HG02870 (cell line): ENCODE data around the gene SCGB1C2.

ENCODE experiments used
- ATAC-seq: cut with Tn5 transposase; IDR thresholded peaks from one replicate; pipeline ENCODE4 v1.9.1; 2021; ENCODE audit warnings: mild to moderate bottlenecking, moderate library complexity; ENCODE audit not compliant: unreplicated experiment

The SCGB1C2 gene

DNA sequence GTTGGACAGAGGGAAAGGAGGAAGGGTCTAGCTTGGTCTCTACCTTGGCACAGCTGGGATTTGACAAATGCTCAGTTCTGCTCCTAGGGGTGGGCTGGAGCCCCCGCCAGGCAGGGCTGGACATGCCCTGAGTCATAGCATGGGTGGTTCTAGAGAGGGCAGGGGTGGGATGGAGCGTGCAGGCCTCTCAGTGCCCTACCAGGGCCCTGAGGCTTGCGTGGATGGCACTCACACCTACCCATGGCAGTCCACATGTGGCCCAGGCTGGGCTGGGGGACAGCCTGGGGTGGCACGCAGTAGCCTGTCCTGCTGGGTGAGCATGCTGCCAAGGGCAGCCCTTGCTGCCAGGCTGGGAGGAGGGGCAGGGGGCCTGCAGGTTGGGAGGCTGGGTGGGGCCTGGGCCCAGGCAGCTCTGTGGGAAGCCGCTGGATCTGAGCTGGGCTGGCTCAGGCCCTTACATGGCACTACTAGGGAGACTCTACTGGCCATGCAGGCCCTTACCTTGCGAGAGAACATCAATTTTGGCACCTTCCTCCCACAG, 32.8 kb downstream of the SCGB1C2 start:
- no peak for ATAC-seq

DNA sequence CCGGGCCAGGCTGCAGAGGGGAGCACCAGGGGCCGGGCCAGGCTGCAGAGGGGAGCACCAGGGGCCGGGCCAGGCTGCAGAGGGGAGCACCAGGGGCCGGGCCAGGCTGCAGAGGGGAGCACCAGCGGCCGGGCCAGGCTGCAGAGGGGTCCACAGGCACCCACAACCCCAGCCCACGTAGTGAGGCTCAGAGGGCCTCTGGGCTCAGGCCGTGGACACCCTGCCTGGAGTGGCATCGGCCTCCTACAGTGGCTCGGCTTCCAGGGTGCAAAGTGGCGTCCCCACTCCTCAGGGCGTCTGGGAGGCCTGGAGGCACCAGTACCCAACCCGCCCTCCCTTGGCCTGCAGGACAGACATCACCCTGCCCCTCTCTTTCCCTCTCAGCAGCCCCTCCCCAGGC, 34.5 kb downstream of the SCGB1C2 start:
- no peak for ATAC-seq

DNA sequence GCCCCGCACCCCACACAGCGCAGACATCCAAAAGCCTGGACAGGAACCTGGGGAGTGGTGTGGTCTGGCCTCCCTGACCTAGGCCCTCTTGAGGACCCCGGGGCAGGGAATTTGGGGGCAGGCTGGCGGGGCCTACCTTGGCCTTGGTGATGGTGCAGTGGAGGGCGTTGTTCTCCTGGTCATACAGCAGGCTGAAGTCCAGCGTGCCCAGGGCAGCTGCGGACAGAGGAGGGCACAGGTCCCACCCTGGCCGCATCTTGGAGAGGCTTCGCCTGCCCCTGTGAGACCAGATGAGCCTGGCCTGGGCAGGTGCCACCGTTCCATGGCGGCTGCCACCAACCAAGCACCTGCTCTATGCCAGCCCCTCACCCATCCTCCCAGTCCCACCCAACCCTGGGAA, 35.0 kb downstream of the SCGB1C2 start:
- ATAC-seq, result no peak

DNA sequence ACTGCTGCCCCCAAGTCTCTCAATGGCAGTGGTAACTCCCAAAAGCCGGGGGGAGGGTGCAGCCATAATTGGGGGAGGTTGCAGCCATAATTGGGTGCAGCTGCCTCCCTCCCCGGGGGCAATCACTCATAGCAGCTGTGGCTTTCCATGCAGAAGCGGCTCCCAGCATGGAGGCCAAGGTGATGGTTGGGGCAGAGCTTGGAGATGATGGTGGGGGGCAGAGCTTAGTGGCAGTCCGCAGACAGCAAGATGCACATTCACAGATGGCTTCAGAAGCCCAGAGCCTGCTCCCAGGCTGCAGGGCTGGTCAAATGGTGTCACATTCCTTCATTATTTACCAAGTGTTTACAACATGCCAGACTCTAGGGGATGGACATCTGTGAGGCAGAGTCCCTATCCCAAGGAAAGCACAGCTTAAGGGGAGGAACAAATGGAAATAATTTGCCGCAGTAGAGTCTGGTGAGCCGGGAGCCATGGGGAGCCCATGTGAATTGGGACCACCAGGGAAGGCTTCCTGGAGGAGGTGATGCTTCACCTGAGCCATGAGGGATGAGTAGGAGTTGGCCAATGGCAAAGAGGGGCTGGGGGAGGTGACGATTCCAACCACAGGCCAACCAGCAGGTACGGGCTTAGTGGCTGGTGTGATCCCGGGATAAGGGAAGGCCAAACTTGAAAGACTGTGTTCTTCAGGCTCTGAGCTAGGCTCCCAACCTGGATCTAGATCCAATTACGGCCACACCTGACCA, 36.0 kb downstream of the SCGB1C2 start:
- no peak for ATAC-seq

DNA sequence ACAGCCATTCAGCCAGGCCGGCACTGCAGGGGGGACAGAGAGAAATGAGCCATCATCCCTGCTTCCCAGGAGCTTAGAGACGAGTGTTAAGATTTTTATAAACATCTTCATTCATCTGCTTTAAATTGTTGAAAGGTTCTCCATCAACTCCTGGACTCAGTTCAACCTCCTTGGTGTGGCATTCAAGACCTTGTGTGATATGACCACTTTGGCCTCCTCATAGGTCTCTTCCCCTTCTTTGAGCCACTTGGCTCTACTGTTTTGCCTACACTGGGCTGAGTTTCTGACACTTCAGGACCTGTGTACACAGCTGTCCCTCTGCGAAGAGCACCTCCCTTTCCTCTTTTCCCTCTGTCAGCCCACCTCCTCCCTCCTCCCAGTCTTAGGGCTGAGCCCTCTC, 39.8 kb downstream of the SCGB1C2 start:
- no peak for ATAC-seq

DNA sequence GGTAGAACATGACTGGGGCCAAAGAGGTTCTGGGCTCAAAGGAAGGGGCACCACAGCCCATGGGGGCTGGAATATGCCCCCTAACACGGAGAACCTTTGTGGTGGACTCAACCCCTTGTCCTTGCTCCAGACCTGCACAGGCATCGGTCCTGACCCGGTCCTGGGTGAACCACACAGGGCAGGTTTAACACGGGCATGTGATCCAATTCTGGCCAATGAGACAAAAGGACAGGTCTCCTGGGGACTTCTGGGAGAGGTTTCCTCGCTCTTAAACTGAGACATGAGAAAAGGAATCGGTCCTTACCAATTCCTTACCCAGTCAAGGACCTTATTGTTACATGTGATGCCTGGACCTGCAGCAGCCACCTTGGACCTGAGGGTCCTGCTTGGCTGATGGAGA, 40.4 kb downstream of the SCGB1C2 start:
- ATAC-seq, result no peak

DNA sequence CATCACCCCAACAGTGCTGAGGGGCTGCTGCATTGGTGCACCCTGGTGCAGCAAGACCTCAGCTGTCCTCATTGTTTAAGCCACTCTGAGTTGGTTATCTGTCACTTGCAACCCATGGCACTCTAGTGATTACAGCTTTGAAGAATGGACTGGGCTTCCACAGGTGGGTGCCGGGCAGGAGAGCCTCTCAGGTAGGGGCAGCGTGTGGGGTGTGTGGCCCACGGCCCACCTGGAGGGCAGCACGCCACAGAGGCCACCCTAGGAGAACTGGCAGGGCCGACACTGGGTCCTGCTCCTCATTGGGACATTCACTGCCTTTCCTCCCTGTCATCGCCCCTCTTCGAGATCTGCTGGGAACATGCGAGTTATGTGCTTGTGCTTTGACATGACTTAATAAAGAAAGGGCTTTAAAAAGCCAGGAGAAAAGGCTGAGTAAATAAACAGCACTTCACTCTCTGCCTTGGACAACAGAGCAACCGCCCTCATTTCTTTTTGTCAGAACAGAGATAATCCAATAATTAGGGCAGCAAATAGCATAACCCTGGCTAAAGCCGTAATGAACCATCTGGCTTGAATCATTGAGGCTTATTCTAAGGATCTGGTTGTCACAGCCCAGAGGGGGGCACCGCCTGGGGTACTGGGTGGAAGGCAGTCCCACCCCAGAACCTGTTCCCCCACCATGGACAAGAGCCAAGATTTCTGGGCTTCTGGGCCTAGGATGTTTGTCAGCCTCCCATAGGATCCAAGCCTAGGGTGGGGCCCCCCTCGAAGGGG, 41.1 kb downstream of the SCGB1C2 start:
- no peak for ATAC-seq

DNA sequence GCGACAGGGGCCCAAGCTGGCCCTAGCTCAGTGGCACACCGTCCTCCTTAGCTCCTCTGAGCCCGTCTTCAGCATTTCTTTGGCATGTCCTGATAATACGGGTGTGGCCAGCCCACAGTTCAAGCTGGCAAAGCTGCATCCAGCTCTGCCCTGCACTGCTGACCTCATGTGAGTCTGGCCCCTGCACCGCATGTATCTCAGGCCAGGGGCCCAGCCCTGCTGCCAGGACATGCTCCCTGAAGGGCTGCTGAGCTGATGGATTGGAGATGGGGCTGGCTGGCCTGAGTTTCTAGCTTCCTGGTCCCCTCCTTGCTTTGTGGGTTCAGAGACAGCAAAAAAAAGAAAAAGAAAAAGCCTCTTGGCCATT, 41.7 kb downstream of the SCGB1C2 start:
- no peak for ATAC-seq

DNA sequence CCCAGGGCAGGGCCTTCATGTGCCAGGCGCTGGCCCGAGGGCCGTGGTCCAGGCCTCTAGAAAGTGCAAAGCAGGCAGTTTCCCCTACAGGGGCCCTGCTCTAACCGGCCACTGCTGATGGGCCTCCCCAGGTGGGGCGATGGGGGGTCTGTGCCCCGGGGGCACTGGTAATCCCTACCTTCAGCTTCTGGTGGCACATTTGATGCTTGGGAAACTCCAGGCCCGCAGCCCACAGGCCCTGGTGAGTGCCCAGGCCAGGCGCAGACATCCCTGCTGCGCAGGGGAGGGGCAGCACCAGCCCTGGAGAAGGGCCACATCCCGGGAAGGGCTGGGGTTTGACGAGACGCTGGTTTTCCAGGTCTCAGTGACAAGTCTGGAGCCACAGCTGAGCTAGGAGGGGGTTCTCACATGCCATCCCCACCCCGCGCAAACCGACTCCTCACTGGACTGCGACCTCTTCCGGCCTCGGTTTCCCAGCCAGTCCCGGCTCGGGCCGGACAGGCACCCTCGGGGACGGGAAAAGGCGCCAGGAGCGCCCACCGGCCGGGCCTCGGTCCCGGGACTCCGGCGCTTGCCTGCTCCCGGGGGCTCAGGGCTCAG, 42.5 kb downstream of the SCGB1C2 start:
- ATAC-seq, result no peak

DNA sequence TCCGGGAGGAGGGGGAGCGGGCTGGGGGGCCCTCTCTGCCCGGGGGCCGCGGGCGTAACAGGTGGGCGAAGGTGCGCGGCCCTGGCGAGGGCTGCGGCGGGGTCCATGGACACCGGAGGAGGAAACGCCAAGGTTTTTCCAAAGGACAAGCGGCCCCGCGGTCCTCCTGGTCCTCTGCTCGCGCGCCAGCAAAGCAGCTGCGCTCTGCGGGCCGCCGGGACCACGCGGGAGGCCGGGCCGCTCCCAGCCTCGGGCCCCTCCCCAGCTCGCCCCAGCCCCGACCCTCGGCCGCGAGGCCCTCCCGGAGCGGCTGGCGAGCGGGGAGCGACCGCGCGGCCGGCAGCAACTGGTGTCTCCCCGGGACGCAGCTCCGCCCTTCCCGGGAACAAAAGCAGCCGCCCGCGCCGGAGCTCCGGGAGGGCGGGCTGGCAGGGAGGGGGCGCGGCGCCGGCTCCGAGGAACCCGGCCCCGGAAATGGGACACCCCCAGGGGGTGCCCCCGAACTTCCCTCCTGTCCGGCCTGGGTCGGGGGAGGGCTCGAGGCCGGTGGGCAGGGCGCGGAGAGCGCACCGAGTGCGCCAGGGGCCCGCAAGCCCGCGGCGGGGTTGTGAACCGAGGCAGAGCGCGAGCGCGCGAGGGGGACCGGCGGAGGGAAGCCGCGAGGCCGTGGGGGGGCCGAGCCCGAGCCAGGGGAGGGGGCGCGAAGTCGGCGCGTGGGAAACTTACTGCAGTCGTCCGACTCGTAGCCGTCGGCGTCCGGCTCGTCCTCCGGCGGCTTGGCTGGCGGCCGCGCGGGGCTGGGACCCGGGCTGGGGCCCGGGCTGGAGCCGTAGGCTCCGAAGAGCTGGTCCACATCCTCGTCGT, 43.2 kb downstream of the SCGB1C2 start:
- ATAC-seq, result no peak

DNA sequence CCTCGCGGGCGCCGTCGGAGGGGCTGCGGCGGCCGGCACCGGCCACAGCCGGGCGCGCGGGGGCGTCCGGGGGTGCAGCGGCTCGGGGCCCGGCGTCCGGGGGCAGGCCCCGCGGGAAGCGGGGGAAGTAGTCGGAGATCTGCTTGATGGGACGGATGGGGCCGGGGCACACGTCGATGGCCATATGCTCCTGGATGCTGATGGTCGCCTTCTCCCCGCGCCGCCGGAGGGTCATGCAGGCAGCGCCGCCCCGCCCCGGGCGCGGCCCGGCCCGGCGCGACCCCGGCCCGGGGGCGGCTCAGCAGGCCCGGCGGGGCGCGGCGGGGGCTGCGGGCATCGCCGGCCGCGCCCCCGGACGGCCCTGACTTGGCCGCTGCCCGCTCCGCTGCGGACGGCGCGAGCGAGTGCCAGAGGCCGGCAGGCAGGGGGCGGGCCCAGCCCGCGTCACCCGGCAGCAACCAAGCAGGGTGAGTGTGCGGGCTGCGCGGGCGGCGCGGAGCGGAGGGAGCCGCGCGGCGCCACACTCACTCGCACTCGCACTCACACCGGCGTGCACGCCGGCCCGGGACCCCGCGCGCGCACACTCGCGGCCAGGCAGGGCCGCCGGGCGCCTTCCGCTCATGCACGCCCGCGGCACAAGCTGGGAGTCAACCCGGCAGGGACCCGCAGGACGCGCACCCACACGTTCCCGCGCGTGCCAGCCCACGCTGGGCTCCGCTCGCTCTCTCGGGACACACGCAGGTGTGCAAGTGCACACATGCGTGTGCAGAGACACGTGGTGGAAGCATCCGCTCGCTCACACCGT, 44.1 kb downstream of the SCGB1C2 start, which contains the start of gene DOC2B:
Gene DOC2B (minus strand): TSS at position 406 of the 805 bp plus-strand sequence. CDS start 171 bp downstream, at position 235.
- no peak for ATAC-seq

DNA sequence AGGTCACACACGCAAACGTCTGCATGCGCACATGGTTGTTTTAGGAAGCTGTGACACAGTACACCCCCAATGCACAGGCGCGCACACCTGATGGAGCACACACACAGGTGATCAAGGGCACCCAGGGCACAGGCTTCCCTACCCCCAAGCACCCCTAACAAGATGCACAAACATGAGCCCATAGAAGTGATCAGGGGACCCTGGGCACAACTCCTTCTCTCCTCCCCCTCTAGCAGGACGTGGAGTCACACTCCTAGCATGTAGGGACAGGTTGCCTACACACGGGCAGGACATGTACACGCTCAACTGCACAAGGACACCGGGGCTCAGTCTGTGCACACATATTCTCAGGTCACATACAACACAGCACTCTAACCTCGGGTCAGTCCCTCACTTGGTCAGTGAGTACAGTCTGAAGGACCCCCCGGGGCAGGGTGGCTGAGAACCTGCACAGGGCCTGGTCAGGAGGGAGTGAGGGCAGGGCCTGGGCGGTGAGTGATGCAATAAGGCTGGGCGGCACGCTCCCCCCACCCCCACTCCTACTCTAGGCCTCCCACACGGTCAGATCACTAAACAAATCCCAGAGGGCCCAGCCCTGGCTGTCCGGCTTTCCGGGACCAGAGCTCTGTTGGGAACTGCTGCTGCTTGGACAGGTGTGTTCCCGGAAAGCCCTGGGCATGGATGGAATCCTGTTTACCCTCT, 44.8 kb downstream of the SCGB1C2 start:
- ATAC-seq, result no peak

DNA sequence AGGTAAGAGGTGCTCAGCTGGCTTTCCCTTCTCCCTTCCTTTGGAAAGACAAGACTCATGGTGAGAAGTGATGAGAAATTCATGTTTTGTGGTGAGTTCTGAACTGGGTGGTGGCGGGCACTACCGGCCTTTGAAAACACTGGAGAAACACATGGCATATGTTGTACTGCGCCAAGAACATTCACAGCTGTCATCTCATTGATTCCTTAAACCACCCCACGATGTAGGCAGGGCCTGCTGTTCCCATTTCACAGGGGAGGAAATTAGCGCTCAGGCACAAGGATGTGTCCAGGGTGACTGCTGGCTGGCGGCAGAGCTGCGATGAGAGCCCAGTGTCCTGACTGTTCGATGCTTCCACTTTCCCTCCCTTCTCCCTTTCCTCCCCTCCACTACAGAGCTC, 45.7 kb downstream of the SCGB1C2 start:
- ATAC-seq, result no peak

DNA sequence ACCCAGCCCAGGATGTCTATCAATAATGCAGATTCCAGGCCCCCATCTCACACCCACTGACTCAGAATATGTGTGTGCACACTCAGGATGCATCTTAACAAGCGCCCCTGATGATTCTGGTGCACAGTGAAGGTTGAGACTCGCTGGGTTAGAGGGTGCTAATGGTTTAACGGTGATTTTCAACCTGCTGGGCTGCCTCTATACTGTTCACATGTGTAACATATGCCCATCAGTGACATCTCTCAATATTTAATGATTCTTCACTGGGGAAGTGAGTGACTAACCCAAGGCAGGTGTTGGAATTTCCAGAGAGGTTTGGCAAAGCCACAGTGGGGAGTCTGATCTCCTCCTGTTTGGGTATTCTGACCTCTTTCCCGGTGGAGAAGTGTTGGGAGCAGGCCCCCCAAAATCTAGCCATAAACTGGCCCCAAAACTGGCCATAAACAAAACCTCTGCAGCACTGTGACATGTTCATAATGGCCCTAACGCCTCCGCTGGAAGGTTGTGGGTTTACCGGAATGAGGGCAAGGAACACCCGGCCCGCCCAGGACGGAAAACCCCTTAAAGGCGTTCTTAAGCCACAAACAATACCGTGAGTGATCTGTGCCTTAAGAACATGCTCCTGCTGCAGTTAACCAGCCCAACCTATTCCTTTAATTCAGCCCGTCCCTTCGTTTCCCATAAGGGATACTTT, 48.2 kb downstream of the SCGB1C2 start:
- ATAC-seq, result no peak

DNA sequence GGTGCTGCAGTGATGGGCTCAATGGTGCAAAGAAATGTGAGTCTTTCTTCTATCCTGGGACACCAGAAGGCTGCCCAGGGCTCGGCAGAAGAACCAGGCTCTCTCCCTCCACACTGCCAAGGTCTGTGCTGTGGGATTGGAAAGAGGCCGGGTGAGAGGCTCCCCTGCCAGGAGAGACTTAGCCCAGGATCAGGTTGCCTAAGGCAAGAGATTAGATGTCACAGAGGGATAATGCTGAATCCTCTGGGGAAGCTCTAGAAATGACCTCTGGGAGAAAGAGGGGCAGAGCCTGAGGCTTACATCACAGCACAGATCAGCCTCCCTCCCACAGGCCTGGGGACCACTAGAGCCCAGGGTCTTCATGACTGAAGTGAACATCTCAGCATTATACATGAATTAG, 49.8 kb downstream of the SCGB1C2 start:
- ATAC-seq, result no peak
